Skeletal muscle tissue (tissue), 4 donors: Measurements from ENCODE around the gene TAGLN. TPM values are rescaled to one million over a fixed set of nuclear protein-coding genes. Genes with fewer than 3 reads are reported as not detected.
"Not testable (repeated sequence)": the region's sequence is repeated elsewhere in the genome, so short reads cannot be mapped to it uniquely, and the experiment has no call there.

Source experiments
- H3K27ac ChIP-seq: one replicate; pipeline ENCODE4 v1.7.0; 2013; ENCODE audit warnings: mild to moderate bottlenecking, low read depth, low read length, inconsistent platforms
- H3K27me3 ChIP-seq, 3 donors: one replicate each; pipeline ENCODE4 v1.7.0; 2013; ENCODE audit warnings: low read length in 3 of 3; ENCODE audit not compliant: control insufficient read depth in 3 of 3, insufficient read depth in 3 of 3
- H3K36me3 ChIP-seq, 3 donors: one replicate each; pipeline ENCODE4 v1.7.0; 2013; ENCODE audit warnings: low read length in 3 of 3; ENCODE audit not compliant: control insufficient read depth in 3 of 3, insufficient read depth in 3 of 3
- H3K4me1 ChIP-seq, 3 donors: one replicate each; pipeline ENCODE4 v1.7.0; 2013; ENCODE audit warnings: low read length in 3 of 3, mild to moderate bottlenecking in 3 of 3; ENCODE audit not compliant: control insufficient read depth in 3 of 3, insufficient read depth in 3 of 3
- H3K4me3 ChIP-seq, 3 donors: one replicate each; pipeline ENCODE4 v1.7.0; 2013; ENCODE audit warnings: low read length in 3 of 3
- H3K9ac ChIP-seq, 3 donors: one replicate each; pipeline ENCODE4 v1.7.0; 2013; ENCODE audit warnings: low read length in 3 of 3, mild to moderate bottlenecking in 3 of 3, moderate library complexity in 2 of 3, low read depth in 1 of 3
- H3K9me3 ChIP-seq, 3 donors: one replicate each; pipeline ENCODE4 v1.7.0; 2013; ENCODE audit warnings: low read length in 3 of 3; ENCODE audit not compliant: control insufficient read depth in 3 of 3
- total RNA-seq: library from RNA; depleted of rRNA; stranded (reverse); fragments of >200 nt; gene quantifications from one replicate; pipeline ENCODE4 v1.2.3, GENCODE V29; 2014
- donor health status: Osteomylitis.

TAGLN gene
- total RNA-seq, 1 donor from 2014 or later = 103 TPM

GRCh38 chr11:117209351-117210125, 10.4 kb downstream of the TAGLN start:
- not testable (repeated sequence) for H3K9me3 ChIP-seq, H3K9ac ChIP-seq, H3K4me1 ChIP-seq, H3K27ac ChIP-seq, H3K27me3 ChIP-seq, H3K4me3 ChIP-seq
- H3K36me3 ChIP-seq = peaks cover 16 to 32% (median 24%) of the 10 kb centered on the region in 3 donors

DNA sequence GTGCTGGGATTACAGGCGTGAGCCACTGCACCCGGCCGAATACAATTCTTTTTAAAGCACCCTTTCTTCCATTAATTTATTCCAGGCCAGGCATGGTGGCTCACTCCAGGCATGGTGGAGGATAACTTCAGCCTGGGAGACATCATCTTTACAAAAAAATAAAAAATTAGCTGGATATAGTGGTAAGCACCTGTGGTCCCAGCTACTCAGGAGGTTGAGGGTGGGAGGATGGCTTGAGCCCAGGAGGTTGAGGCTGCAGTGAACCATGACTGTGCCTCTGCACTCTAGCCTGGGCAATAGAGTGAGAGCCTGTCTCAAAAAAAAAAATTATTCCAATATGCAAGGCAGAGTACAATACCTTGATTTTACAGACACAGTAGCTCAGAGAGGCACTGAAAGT, 11.4 kb downstream of the TAGLN start:
- no peaks in the 10 kb centered on the region for H3K27me3 ChIP-seq
- H3K4me1 ChIP-seq = no peaks in the 10 kb centered on the region
- H3K36me3 ChIP-seq = peaks cover 16 to 32% (median 28%) of the 10 kb centered on the region in 3 donors
- H3K9me3 ChIP-seq = no peaks in the 10 kb centered on the region
- no peak overlapping the region for H3K27ac ChIP-seq
- H3K4me3 ChIP-seq = no peak overlapping the region
- H3K9ac ChIP-seq = no peak overlapping the region

DNA sequence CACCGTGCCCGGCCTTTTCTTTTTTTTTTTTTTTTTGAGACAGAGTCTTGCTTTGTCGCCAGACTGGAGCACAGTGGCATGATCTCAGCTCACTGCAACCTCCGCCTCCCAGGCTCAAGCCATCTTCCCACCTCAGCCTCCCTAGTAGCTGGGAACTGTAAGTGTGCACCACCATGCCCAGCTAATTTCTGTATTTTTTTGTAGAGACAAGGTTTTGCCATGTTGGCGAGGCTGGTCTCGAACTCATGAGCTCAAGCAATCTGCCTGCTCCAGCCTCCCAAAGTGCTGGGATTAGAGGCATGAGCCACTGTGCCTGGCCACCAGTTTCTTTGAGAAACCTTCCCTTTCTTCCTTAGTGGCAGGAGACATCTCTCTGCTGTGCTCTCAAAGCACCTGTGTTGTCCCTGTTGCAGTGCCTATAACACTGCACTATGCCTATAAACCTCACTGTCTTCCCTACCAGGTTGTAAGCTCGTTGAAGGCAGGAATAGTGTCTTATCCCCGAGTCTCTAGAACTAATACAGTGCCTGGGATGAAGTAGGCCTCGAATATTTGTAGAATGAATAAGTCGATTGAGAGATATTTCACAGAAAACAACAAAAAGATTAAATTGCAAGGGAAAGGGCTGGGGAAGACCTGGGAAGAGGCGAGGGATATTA, 13.7 kb downstream of the TAGLN start:
- no peak overlapping the region for H3K4me3 ChIP-seq
- no peak overlapping the region for H3K27ac ChIP-seq

GRCh38 chr11:117214404-117215110, 15.4 kb downstream of the TAGLN start:
- Histone ChIP-seq H3K9ac (no peak overlapping the region), H3K4me1 (peaks cover 19 to 28% (median 23%) of the 10 kb centered on the region in 3 donors), H3K9me3 (no peaks in the 10 kb centered on the region), H3K4me3 (no peak overlapping the region), H3K27ac (no peak overlapping the region), H3K27me3 (no peaks in the 10 kb centered on the region), H3K36me3 (peaks cover 50 to 67% (median 60%) of the 10 kb centered on the region in 3 donors)

More for the DNA sequence above, 13.7 kb downstream of the TAGLN start:
- Histone ChIP-seq H3K9ac (no peak overlapping the region), H3K9me3 (no peaks in the 10 kb centered on the region), H3K4me1 (peaks cover 6 to 13% (median 8%) of the 10 kb centered on the region in 3 donors), H3K36me3 (peaks cover 32 to 50% (median 44%) of the 10 kb centered on the region in 3 donors), H3K27me3 (no peaks in the 10 kb centered on the region)

- H3K4me3 ChIP-seq = peak overlapping the region in 1 of 3 donors; percentile 20
- no peaks in the 10 kb centered on the region for H3K27me3 ChIP-seq
- no peaks in the 10 kb centered on the region for H3K9me3 ChIP-seq
- peaks cover 51 to 58% (median 55%) of the 10 kb centered on the region in 3 donors for H3K36me3 ChIP-seq
- peak overlapping the region in 1 of 3 donors; percentile 58 for H3K9ac ChIP-seq
- peak overlapping the region; percentile 92 for H3K27ac ChIP-seq
- peaks cover 48 to 56% (median 51%) of the 10 kb centered on the region in 3 donors for H3K4me1 ChIP-seq
Observed at GRCh38 chr11:117217141-117218084, 18.2 kb downstream of the TAGLN start.

- Histone ChIP-seq H3K4me3 (no peak overlapping the region), H3K4me1 (peaks cover 53 to 60% (median 58%) of the 10 kb centered on the region in 3 donors), H3K27me3 (no peaks in the 10 kb centered on the region), H3K9ac (peak overlapping the region in 2 of 3 donors; percentile 42 to 47), H3K36me3 (peaks cover 50 to 56% (median 52%) of the 10 kb centered on the region in 3 donors), H3K27ac (peak overlapping the region; percentile 92), H3K9me3 (no peaks in the 10 kb centered on the region)
Observed at GRCh38 chr11:117218133-117218915, 19.2 kb downstream of the TAGLN start.

DNA sequence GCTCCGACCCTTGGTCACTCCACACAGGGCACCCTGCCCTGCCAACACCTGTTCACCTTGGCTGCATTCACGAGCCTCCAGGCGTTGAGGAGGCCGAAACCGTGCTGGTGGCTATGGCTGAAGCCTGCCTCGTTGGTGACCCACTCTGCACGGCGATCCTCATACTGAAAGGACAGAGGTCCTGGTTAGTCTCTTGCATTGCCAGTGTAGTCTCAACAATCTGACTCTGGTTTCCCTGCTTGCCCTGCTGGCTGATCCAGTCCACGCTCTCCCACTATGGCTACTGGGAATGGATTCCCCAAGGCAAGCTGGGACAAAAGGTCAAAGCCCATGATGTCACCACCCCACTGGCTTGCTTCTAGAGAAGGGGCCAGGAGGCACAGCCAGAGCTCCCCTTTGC, 19.8 kb downstream of the TAGLN start:
- H3K27me3 ChIP-seq = no peaks in the 10 kb centered on the region
- no peak overlapping the region for H3K4me3 ChIP-seq
- peaks cover 56 to 60% (median 58%) of the 10 kb centered on the region in 3 donors for H3K4me1 ChIP-seq
- peaks cover 55 to 60% (median 55%) of the 10 kb centered on the region in 3 donors for H3K36me3 ChIP-seq
- H3K27ac ChIP-seq = peak overlapping the region; percentile 92
- H3K9me3 ChIP-seq = no peaks in the 10 kb centered on the region
- peak overlapping the region in 2 of 3 donors; percentile 42 to 47 for H3K9ac ChIP-seq

DNA sequence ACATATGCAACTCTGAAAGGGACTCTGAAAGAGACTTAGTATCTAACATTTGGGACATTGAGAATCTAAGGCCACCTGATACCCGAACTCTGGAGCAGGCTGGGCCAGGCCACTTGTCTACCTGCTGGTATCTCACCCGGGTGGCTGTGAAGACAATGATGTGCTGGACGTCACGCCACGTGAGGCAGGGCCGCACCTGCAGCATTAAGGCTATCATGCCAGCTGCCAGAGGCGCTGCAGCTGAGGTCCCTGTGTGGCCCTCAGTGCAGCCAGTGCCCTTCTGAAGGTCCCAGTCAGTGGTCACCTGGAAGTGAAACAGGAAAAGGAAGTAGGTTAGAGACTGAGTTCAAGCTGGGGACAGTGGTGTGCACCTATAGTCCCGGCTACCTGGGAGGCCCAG, 20.3 kb downstream of the TAGLN start:
- no peaks in the 10 kb centered on the region for H3K9me3 ChIP-seq
- peak overlapping the region; percentile 92 for H3K27ac ChIP-seq
- H3K4me1 ChIP-seq = peaks cover 56 to 60% (median 58%) of the 10 kb centered on the region in 3 donors
- no peak overlapping the region for H3K9ac ChIP-seq
- peaks cover 53 to 60% (median 55%) of the 10 kb centered on the region in 3 donors for H3K36me3 ChIP-seq
- no peaks in the 10 kb centered on the region for H3K27me3 ChIP-seq
- no peak overlapping the region for H3K4me3 ChIP-seq
